Heart right ventricle (tissue), 16 donors: ENCODE measurements around the gene TLE5. TPM values are rescaled to one million over a fixed set of nuclear protein-coding genes. Genes with fewer than 3 reads are reported as not detected.
A peak's percentile ranks its signal among the peaks of the same experiment; 100 is the strongest.

Experiments used
- ATAC-seq, 8 donors: fragments of 200-7000 bp; cut with Tn5 transposase; one replicate each; pipeline ENCODE4 v1.9.1; 2020; ENCODE audit warnings: mild to moderate bottlenecking in 8 of 8, moderate library complexity in 8 of 8, moderate number of reproducible peaks in 1 of 8
- DNase-seq, 2 donors: peaks; one replicate each; pipeline ENCODE4 v3.0.0-alpha.2; 2020
- H3K27ac ChIP-seq, 10 donors: fragments of 200-600 bp; sonication (generic) in 2 of 10; one replicate each; pipeline versions ENCODE4 v1.5.0 to v1.8.0; 2020 to 2022; ENCODE audit warnings: mild to moderate bottlenecking in 3 of 10
- H3K27me3 ChIP-seq, 7 donors: fragments of 200-600 bp; one replicate each; pipeline ENCODE4 v1.8.0; 2021 to 2022; ENCODE audit warnings: mild to moderate bottlenecking in 2 of 7
- H3K36me3 ChIP-seq, 9 donors: fragments of 200-600 bp; sonication (generic) in 1 of 9; one replicate each; pipeline versions ENCODE4 v1.5.0 to v1.8.0; 2020 to 2022; ENCODE audit warnings: mild to moderate bottlenecking in 2 of 9
- H3K4me1 ChIP-seq, 9 donors: fragments of 200-600 bp; sonication (generic) in 1 of 9; one replicate each; pipeline versions ENCODE4 v1.5.0 to v1.8.0; 2020 to 2022; ENCODE audit warnings: mild to moderate bottlenecking in 4 of 9
- H3K4me3 ChIP-seq, 10 donors: fragments of 200-600 bp; sonication (generic) in 2 of 10; one replicate each; pipeline versions ENCODE4 v1.5.0 to v1.8.0; 2020 to 2022; ENCODE audit warnings: mild to moderate bottlenecking in 7 of 10, moderate library complexity in 2 of 10
- H3K9me3 ChIP-seq, 11 donors: fragments of 200-600 bp in 10 of 11; sonication (generic) in 2 of 11; one replicate each; pipeline versions ENCODE4 v1.5.0 to v1.8.0; 2013 to 2022; ENCODE audit warnings: mild to moderate bottlenecking in 2 of 11, control low read depth in 1 of 11, moderate library complexity in 1 of 11
- CTCF ChIP-seq, 9 donors: fragments of 200-600 bp; sonication (generic) in 2 of 9; IDR thresholded peaks; one replicate each; pipeline versions ENCODE4 v1.5.0 to v1.8.0; 2021 to 2022; ENCODE audit warnings: antibody characterized with exemption in 9 of 9, mild to moderate bottlenecking in 5 of 9, moderate library complexity in 1 of 9
- WGBS, 2 donors: extraction: QIAGEN DNeasy Blood & Tissue Kit; methylation state at CpG; one replicate each; pipeline ENCODE4 v1.1.7; 2013; ENCODE audit warnings: inconsistent platforms in 1 of 2; 5-methylcytosine and 5-hydroxymethylcytosine counted together
- intact Hi-C, 10 donors: fragments of 100-400 bp; cut with DNase I; formaldehyde crosslinking; loops; one replicate each; pipeline versions ENCODE4 v1.11.1 to v1.14.2; 2022
- polyA plus RNA-seq, 2 donors: library from polyadenylated mRNA; stranded (reverse); fragments of 200-250 nt; gene quantifications; one replicate each; pipeline ENCODE4 v1.2.3, GENCODE V29; 2013
- total RNA-seq, 10 donors: library from RNA; stranded (reverse); fragmentation: NEBNext Ultra II Directional in 3 of 10; extraction: Animal tissue kit (Norgen Biotek cat#: 25700) in 3 of 10; gene quantifications; one replicate each; pipeline versions ENCODE4 v1.2.1 to v1.2.4, GENCODE V29; 2021 to 2023
- donor health status: Arrhythmogenic right ventricular cardiomyopathy.
- donor health status: ischemic (EF 13 %, LVEDD 7.1; RV severe dilation, severe dysfunction).
- donor health status: healthy with polysubstance abuse.
- donor health status: DM: no; HTN: yes; CAD: no.
- donor health status: DM: no; HTN: no; CAD: no.
- donor health status: ischemic (EF 25% LVEDD 6.9; RV normal size, moderate dysfunction).
- donor health status: ischemic (EF 25% LVEDD 5.7; RV mildly dilated, moderate dysfunction).
- donor health status: healthy.
- donor health status: DM: yes; HTN: yes; CAD: no.
- donor health status: Ischemic cardiomyopathy.
- donor health status: ischemic (EF 35%, LVEDD 5.7; RV mildly dilated, moderate dysfunction).
- donor health status: nonischemic (EF 11% LVEDD 7.7; RV severe dilation, severe dysfunction).
- donor health status: DM: yes; HTN: yes; CAD: no.
- donor health status: PGD.
- donor health status: ischemic (EF 29% LVEDD 5.4; RV normal size, mild dysfunction).
- donor health status: nonischemic (EF 23%, LVEDD 6.1; RV moderate dilation, normal function).

Gene TLE5
- total and polyA plus RNA-seq, 12 donors, result 653 to 1,254 (median 758) TPM

- Histone ChIP-seq H3K9me3 (no peaks in the 10 kb centered on the region), H3K27ac (no peak overlapping the region), H3K4me3 (no peak overlapping the region), H3K27me3 (no peaks in the 10 kb centered on the region), H3K4me1 (peaks cover 2 to 13% (median 8%) of the 10 kb centered on the region in 9 donors), H3K36me3 (no peaks in the 10 kb centered on the region)
- intact Hi-C loops, result no loop called here
- DNase-seq (no peak), ATAC-seq (no peak)
- TF ChIP-seq CTCF (IDR thresholded peaks at IDR 0.05), result no peak
- 91 to 92% methylated on average over 16 of the region's 16 CpGs for WGBS, 2 donors
Observed at GRCh38 chr19:3066482-3067049, 4.3 kb upstream of the TLE5 start.

- H3K27ac ChIP-seq, result no peak overlapping the region
- no peak for DNase-seq
- peaks cover 2 to 16% (median 14%) of the 10 kb centered on the region in 9 donors for H3K4me1 ChIP-seq
Observed at GRCh38 chr19:3065675-3066357, 3.5 kb upstream of the TLE5 start.

GRCh38 chr19:3064011-3064330 lies 1.7 kb upstream of the TLE5 start:
- Histone ChIP-seq H3K9me3 (no peaks in the 10 kb centered on the region), H3K4me3 (no peak overlapping the region), H3K36me3 (peaks cover 0 to 22% (median 13%) of the 10 kb centered on the region in 9 donors), H3K4me1 (peaks cover 2 to 35% (median 32%) of the 10 kb centered on the region in 9 donors), H3K27me3 (no peaks in the 10 kb centered on the region), H3K27ac (peak overlapping the region in 4 of 10 donors; percentile 97 to 100 (median 99))
- TF ChIP-seq CTCF (IDR thresholded peaks at IDR 0.05), result no peak
- ATAC-seq (no peak), DNase-seq (no peak)
- intact Hi-C loops, result loop anchor here in 4 of 10 donors (5.0 kb wide), 2 partner anchors 33 to 38 kb away; no protein-coding TSS in a partner anchor
- WGBS, 2 donors, result 98% methylated on average over 7 of the region's 7 CpGs

More at GRCh38 chr19:3065675-3066357, 3.5 kb upstream of the TLE5 start:
- H3K36me3 ChIP-seq, result peaks cover 0 to 5% (median 0%) of the 10 kb centered on the region in 9 donors
- no peak overlapping the region for H3K4me3 ChIP-seq
- intact Hi-C loops, result no loop called here
- H3K27me3 ChIP-seq, result no peaks in the 10 kb centered on the region
- H3K9me3 ChIP-seq, result no peaks in the 10 kb centered on the region
- no peak for ATAC-seq
- 75 to 81% methylated on average over 15 of the region's 15 CpGs for WGBS, 2 donors
- no peak for TF ChIP-seq CTCF (IDR thresholded peaks at IDR 0.05)

- peak overlapping the region; percentile 68 to 98 (median 86) for H3K4me3 ChIP-seq
- peaks cover 0 to 47% (median 29%) of the 10 kb centered on the region in 9 donors for H3K36me3 ChIP-seq
- H3K27ac ChIP-seq, result peak overlapping the region; percentile 96 to 100 (median 99)
- ATAC-seq (peak; percentile 59 to 80 (median 66)), DNase-seq (peak; percentile 75 to 78)
- H3K9me3 ChIP-seq, result no peaks in the 10 kb centered on the region
- 1 to 2% methylated on average over 65 to 76 of the region's 88 CpGs for WGBS, 2 donors
- peak in 7 of 9 donors; percentile 17 to 61 (median 45) for TF ChIP-seq CTCF (IDR thresholded peaks at IDR 0.05)
- H3K4me1 ChIP-seq, result peaks cover 14 to 60% (median 54%) of the 10 kb centered on the region in 9 donors
- no peaks in the 10 kb centered on the region for H3K27me3 ChIP-seq
- intact Hi-C loops, result loop anchor here in 5 of 10 donors (1.0 to 5.0 kb wide), 5 partner anchors 25 to 41 kb away; no protein-coding TSS in a partner anchor
Observed at GRCh38 chr19:3061182-3062161, 823 bp downstream of the TLE5 start.
